AG04449 (cell line): Measurements from ENCODE around the gene BTG4.

ENCODE experiments used
- CTCF ChIA-PET: fragments of 350-600 bp; formaldehyde crosslinking; extraction: SDS; loops from one replicate; lab custom pipeline; 2021; ENCODE audit warnings: antibody characterized with exemption; lab: Yijun Ruan, JAX
- POLR2A ChIA-PET: fragments of 400-600, 350-600 bp; formaldehyde crosslinking; extraction: SDS; loops from one replicate; lab custom pipeline; 2020; ENCODE audit warnings: antibody characterized with exemption, inconsistent platforms; lab: Yijun Ruan, JAX
- DNase-seq: peaks from one replicate; pipeline ENCODE4 v3.0.0-alpha.2; 2010; ENCODE audit warnings: low read depth, low spot score
- H3K4me3 ChIP-seq: 2 replicates; pipeline ENCODE4 v1.5.1; 2011; ENCODE audit warnings: low read depth, mild to moderate bottlenecking, control low read depth, low read length
- TF ChIP-seq, protein P1 (sequence below): IDR thresholded peaks from one replicate; pipeline ENCODE4 v1.5.1; 2011; ENCODE audit warnings: mild to moderate bottlenecking, moderate library complexity, low read length, control low read depth, inconsistent platforms; ENCODE audit not compliant: insufficient read depth; ENCODE audit errors: missing control alignments

The BTG4 gene

DNA sequence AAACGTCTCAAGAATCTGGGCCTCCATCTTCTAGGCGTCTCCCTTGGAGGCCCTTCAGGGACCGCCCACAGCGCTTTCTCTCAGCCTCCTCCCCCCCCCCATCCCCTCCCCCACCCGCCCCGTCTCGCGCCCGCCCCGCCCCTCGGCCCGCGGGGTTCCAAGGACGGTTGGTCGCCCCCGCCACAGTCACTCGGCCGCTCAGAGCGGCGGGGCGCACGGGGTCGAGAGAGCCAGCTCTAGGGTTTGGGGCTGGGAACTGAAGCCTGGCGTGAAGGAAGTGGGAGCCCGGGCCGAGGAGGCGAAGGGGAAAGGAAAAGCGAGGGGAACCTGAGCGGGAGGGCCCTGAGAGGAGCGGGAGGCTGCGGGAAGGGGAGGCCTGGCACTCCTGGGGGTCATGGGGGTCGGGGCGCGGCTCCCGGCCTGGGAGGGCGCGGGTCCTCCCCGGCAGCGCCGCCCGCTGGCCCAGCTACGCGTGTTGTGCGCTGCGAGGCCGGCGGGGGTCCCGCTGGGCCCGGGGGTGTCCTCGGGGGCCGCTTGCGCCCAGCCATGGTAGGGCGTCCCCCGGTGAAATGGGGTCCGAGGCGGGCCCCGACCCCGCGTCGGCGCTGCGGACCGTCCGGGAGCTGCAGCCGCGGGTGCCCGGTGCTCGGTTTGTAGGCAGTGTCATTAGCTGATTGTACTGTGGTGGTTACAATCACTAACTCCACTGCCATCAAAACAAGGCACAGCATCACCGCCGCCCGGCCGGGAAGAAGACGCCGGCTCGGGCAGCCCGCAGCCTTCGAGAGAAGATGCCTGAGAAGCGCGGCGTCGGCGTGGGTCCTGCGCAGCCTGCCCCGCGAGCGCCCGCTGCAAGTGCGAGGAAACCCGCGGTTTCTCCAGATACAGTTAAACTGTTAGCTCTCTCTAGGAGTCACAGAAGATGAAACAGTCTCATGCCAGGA lies at the start of gene BTG4:
BTG4 (minus strand) TSS at position 91 of the 944 bp plus-strand sequence. CDS start 13,610 bp downstream, outside the sequence.
- no peak for DNase-seq
- POLR2A ChIA-PET, result interaction anchor here (0.6 kb wide), 1 partner anchor 14 kb away, joined by 3 read pairs; no protein-coding TSS in a partner anchor
- TF ChIP-seq, protein P1, sequence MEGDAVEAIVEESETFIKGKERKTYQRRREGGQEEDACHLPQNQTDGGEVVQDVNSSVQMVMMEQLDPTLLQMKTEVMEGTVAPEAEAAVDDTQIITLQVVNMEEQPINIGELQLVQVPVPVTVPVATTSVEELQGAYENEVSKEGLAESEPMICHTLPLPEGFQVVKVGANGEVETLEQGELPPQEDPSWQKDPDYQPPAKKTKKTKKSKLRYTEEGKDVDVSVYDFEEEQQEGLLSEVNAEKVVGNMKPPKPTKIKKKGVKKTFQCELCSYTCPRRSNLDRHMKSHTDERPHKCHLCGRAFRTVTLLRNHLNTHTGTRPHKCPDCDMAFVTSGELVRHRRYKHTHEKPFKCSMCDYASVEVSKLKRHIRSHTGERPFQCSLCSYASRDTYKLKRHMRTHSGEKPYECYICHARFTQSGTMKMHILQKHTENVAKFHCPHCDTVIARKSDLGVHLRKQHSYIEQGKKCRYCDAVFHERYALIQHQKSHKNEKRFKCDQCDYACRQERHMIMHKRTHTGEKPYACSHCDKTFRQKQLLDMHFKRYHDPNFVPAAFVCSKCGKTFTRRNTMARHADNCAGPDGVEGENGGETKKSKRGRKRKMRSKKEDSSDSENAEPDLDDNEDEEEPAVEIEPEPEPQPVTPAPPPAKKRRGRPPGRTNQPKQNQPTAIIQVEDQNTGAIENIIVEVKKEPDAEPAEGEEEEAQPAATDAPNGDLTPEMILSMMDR, result no peak
- CTCF ChIA-PET, result interaction anchor here (0.8 to 1.9 kb wide), 5 partner anchors 11 to 58 kb away, joined by 3 to 6 read pairs (median 3); no protein-coding TSS in a partner anchor
- H3K4me3 ChIP-seq, result peak within 1 kb of the TSS; percentile 52

DNA sequence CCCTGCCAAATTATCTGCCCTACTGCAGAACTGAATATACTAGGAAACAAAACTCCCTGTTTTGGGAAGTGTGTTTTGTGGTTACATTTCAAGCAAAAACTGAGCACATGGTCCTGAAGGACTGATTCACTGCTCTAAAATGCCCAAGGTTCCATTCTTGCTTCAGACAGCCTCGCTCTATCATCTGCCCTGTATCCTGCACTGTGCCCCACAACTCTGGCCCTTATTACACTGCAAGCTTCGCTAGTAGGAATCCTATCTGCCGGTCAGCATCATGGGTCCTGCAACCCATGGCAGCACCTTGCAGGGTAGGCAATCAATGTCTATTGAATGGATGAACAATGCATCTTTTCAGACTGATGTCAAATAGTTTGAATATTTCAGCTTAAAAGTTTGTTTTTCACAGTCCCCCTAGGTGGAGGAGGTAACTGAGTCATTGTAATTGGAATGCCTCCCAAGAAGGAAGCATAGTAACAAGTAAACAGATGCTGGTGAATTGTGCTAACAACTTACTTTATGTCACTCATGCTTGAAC lies 49.7 kb upstream of the BTG4 start:
- DNase-seq, result peak; percentile 65
- TF ChIP-seq, protein P1, result no peak
- POLR2A ChIA-PET, result no interaction called here
- H3K4me3 ChIP-seq, result no peak overlapping the region
- CTCF ChIA-PET, result interaction anchor here (0.9 to 8.7 kb wide), 9 partner anchors 12 to 289 kb away, joined by 3 to 69 read pairs (median 4); no protein-coding TSS in a partner anchor

DNA sequence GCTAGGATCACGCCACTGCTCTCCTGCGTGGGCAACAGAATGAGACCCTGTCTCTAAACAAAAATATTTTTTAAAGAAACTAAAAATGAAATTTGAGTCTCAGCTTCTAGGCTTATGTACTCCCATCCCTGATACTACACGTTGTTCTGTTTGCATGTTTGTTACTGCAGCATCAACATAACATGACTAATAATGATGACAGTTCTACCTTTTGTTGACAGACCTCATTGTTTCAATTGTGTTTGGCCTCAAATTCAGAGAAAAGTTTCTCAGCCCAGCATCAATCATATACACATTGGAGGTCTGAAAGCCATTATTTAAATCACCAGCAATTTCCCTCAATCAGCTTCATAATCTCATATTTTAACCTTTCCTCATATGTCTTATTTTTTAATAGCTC lies 49.1 kb upstream of the BTG4 start:
- H3K4me3 ChIP-seq, result no peak overlapping the region
- CTCF ChIA-PET, result interaction anchor here (0.9 to 8.7 kb wide), 7 partner anchors 13 to 281 kb away, joined by 3 to 69 read pairs (median 6); partner anchors contain the start of gene LAYN
- TF ChIP-seq, protein P1, result no peak
- POLR2A ChIA-PET, result no interaction called here
- DNase-seq, result no peak

DNA sequence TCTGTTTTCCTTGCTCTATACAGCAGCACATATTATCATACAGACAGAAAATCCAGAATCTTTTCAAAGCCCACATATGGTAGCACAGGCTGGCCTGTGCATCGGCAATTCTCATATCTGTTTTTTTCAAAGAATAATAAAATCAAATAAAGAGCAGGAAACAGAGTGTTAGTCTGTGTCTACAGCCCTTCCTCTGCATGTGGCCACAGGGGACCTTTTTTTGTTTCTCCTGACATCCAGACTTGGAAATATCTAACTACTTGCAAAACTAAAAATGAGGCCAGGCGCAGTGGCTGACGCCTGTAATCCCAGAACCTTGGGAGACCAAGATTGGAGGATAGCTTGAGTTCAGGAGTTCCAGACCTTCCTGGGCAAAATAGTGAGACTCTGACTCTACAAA lies 48.6 kb upstream of the BTG4 start:
- TF ChIP-seq, protein P1, result no peak
- H3K4me3 ChIP-seq, result no peak overlapping the region
- DNase-seq, result no peak
- ChIA-PET CTCF (interaction anchor here (1.0 to 8.7 kb wide), 8 partner anchors 8 to 291 kb away, joined by 3 to 69 read pairs (median 4); partner anchors contain the start of gene LAYN), POLR2A (no interaction called here)

DNA sequence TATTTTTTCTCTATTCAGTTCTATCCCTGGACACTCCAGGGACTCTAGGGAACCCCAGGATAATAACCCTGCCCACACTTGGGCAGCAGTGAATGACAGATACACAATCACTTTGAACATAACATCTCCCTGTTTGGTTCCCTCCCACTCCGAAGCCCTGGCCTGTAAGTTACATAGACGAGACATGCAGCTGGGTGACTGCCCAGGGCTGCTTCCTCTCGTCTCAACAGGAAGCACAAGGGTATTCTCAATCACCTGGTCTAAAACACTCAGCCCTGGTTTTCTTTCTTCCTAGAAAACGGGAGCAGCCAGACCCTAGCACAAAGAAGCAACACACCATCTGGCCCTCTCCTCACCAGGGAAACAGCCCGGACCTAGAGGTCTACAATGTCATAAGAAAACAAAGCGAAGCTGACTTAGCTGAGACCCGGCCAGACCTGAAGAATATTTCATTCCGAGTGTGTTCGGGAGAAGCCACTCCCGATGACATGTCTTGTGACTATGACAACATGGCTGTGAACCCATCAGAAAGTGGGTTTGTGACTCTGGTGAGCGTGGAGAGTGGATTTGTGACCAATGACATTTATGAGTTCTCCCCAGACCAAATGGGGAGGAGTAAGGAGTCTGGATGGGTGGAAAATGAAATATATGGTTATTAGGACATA lies 47.7 kb upstream of the BTG4 start:
- no peak for DNase-seq
- ChIA-PET POLR2A (no interaction called here), CTCF (interaction anchor here (1.0 to 8.7 kb wide), 6 partner anchors 9 to 292 kb away, joined by 3 to 69 read pairs (median 3); partner anchors contain the start of gene LAYN)
- H3K4me3 ChIP-seq, result no peak overlapping the region
- TF ChIP-seq, protein P1, result no peak
